HG03135 (cell line): ENCODE measurements around the gene INTS12.

Experiments used
- ATAC-seq: cut with Tn5 transposase; IDR thresholded peaks from one replicate; pipeline ENCODE4 v1.9.1; 2021; ENCODE audit warnings: mild to moderate bottlenecking, moderate library complexity; ENCODE audit not compliant: unreplicated experiment

Gene INTS12

DNA sequence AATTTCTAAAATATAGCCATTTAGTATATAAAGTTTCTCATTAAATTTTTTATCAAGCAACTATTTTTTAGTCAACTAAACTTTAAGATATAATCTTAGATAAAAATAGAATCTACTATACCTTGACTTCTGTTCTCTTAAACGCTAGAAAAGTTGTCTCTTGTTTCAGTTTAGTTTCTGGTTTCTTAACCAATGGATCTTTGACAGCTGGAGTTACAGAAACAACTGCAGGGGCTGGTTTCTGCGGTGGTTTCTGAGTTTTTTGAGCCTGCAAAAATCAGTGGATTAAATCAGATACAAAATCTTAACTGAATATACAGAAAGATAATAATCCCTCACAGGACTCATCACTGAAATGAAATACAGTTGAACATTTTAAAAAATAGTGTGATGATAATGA is 21.9 kb downstream of the INTS12 start:
- ATAC-seq, result no peak

DNA sequence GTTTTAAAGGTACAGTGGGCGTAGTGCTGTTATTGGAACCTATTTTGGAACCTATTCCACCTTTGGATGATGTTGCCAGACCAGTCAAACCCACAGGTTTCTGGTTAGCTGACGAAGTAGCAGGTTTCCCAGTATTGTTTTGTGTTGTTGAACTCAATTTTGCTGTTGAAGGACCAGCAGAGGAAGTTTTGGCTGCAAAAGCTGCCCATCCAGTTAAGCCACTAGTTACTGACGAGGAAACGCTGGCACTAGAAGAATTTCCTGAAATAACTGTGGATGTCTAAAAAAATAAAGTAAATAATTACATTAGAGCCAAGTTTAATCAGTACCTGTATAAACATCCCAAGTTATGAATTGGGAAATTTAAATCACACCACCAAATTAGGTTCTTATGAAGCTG is 25.5 kb downstream of the INTS12 start:
- ATAC-seq, result no peak

DNA sequence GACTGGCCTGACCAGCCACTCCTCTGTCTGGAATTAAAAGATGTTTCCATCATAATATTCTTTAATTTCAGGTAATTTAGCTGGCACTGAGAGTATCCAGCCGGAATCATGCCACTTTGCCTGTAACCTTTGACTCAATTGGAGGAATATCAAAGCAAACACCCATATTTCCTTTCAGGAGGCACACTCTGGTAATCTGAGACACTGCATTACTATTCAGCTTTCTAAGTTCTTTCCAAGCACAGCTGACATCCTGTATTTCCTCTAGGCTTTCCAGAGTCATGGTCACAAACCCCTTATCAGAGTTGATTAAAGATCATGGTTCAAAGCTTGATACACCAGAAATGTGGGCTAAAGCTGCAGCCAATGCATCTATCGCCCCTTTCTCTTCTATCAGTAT is 29.3 kb downstream of the INTS12 start:
- ATAC-seq, result no peak

DNA sequence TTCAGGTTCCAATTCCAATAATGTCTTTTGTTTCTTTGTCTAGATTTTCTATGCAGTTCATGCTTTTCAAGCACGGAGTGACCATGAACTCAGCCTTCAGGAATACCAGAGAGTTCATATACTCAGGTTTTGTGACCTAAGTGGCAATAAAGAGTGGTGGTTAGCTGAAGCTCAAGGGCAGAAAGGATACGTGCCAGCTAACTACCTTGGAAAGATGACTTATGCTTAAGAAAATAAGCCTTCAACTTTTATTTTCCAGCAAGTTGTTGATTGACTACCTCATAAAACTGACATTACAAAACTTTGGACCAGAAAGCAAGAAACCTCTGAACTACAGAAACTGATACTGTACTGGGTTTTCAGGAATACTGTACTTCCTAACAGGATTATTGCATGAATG is 30.8 kb downstream of the INTS12 start:
- no peak for ATAC-seq

DNA sequence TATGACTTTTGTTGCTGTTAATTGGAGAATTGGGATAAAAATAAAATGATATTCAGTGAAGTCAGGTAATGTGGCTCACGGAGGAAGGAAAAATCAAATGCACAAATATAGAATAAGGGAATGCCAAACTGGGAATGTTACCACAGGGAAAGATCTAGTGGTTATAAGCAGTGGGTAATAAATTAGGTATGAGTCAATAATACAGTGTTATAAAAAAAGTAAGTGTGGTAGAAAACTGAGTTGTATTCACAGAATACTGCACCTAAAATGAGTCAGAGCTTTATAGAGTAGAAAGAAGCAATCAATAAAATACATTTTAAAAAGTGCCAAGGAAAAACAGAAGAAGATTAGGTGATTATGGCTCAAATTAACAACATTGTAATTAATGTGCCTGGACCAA is 34.5 kb downstream of the INTS12 start:
- no peak for ATAC-seq

DNA sequence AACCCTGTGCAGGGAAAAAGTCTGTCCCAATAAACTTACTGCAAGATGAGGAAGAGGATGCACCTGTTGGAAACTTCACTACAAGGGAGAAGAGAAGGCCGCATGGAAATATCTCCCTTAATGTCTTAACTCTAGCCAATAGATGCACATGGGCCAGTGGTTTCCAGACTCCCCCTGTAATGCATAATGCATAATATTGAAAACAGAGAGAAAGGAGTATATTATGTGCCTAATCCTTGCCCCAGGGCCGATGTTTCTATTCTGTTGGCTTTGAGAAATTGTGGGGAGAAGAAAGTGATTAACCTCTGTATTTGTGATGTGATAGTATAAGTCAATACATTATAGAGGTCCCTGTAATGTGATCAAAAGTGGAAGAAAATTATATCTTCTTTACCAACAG is 37.2 kb downstream of the INTS12 start:
- no peak for ATAC-seq

DNA sequence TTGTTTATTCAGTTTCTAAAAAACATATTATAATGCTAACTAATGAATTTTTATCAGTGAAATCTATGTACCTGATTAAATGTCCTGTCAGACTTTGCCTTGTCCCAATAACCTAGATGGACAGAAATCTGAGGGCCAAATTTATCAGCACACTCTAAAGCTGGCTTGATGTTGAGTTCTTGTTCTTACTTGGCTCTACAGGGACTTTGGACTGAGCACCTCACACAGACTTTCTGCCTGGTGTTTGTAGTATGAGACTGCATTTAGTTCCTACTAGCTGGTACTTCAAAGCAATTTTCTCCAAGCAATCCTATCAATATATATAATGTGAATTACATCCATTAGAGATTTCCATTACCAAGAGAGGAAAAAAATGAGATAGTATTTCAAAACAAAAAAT is 37.8 kb downstream of the INTS12 start:
- ATAC-seq, result no peak

DNA sequence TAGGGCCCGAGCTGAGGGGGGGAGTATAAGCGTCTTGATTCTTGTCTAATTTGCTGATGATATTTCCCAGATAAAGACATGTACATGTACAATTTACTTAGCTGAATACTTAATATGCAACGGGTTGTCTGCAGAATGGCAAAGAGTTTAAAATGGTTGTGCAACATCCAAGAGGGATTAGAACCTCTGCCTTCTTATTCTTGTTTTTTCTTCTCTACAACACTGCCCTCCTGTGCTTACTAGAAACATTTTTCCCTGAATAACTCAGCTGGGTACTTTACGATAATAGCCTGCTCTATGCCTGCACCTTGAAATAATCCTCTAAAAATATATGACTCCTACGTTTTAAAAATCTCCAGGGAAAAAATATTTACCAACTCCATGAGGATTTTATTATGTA is 41.8 kb downstream of the INTS12 start:
- ATAC-seq, result no peak

DNA sequence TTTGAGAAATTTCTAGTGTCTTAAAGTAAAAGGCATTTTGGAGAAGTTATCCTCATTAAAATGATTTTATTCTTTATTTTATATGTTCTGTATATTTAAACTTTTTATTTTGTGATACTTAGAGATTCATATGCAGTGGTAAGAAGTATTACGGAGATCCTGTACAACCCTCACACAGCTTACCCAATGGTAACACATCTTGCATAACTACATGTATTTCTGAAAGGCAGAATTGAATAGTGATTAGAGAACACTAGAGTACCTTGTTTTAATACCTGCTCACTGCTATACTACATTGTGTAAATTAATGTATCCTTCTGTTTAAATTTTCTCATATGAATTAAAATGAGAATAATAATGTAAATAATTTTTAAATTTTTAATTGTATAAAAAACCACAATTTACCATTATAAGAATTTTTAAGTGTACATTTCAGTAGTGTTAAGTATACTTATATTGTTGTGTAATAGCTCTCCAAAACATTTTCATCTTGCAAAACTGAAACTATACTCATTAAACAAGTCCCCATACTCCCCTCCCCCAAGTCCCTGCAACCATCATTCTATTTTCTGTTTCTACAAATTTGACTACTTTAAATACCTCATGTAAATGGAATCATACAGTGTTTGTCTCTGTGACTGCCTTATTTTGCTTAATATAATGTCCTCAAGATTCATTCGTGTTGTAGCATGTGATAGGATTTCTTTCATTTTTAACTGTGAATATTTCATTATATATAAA is 45.4 kb downstream of the INTS12 start:
- ATAC-seq, result no peak

DNA sequence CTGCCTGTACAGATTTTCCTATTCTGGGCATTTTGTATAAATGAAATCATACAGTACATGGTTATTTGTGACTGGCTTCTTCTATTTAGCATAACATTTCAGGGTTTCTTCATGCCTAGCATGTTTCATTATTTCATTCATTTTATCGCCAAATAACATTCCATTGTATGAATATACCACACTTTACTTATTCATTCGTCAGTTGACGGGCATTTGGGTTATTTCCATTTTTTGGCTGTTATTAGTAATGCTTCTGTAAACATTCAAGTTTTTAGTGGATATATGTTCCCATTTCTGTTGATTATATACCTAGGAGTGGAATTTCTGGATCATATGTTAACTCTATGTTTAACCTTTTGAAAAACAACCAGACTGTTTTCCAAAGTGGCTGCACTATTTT is 47.5 kb downstream of the INTS12 start:
- no peak for ATAC-seq

DNA sequence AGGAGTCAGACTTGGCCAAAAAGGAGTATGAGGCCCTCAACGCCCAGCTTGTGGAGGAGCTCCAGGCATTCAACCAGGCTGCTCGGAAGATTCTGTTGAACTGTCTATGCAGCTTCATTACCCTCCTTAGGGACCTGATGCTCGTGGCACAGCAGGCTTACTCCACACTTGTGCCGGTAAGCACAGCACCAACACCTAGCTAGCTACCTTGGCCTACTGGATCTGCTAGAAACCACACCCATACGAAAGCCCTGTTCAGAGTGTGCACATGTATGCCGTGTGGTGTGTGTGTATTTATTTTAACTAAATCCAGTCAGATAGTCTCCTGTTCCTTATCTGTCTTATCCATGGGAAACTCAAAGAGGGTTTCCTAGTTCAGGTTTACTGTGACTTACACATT is 49.3 kb downstream of the INTS12 start:
- no peak for ATAC-seq

DNA sequence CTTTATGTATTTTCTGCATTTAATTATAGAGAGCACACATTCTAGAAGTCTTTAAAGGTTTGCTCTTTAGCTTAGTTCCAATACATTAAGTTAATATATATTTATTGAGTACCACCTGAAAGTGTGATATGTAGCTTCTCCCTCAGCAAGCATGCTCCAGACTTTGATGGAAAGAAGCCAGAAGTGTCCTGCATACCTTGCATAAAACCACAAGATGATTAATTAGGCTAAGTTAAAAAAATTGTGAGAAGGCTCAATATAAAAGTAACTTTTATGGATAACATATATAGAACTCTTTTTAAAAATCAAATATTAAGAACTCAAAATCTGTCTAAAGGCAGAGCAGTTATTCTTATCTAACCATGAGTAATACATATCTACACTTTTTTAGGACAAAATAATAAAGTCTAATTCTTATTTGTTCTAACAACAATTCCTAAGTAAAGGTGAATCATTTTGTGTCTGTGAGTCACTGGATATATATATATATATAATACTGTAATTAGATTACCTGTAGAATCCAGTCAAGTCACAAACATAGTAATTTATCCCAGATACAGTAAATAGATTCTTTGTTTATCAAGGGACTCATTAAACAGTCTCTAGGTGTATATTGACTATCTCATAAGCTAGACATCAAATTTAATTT is 51.2 kb downstream of the INTS12 start:
- no peak for ATAC-seq

DNA sequence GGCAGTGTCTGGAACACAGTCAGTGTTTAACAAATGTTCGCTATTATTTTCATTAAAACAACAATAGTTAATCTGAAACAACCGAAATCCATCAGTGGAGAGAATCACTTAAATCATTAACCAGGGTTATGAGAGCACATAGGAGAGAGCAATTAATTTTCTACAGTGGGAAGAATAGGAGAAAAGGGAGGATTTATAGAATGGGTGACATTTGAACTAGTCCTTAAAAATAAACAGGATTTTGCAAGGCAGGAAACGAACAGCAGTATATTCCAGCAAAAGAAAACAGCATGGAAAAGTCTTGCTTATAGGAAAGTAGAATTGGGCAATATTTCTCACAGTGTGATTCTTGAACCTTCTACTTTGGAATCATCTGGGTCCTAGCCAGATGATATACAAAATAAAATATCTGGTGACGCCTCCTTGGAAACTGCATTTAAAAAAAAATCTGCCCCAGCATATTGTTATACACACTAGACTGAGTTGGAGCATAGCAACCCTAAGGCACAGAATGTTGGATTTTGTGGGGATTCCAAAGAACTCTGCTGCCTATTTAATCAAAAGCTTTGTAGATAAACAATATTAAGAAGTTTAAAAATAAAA is 56.1 kb downstream of the INTS12 start:
- no peak for ATAC-seq

DNA sequence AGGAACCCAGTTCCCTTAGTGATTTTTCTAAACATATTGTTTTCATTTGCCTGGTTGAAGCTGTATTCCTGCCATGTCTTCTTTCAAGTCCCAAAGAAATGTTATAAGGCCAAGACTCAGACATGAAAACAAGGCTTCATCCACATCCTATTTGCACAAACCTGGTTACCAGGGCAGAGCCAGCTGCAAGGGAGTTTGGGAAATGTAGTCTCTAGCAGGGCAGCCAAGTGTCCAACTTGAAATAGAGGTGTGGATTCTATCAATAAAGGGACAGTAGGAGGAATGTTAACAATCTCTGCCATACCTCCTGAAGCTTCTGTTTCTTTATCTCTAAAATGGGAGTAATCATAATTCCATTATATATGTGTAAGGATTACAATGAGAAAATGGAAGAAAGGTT is 56.6 kb downstream of the INTS12 start:
- no peak for ATAC-seq

DNA sequence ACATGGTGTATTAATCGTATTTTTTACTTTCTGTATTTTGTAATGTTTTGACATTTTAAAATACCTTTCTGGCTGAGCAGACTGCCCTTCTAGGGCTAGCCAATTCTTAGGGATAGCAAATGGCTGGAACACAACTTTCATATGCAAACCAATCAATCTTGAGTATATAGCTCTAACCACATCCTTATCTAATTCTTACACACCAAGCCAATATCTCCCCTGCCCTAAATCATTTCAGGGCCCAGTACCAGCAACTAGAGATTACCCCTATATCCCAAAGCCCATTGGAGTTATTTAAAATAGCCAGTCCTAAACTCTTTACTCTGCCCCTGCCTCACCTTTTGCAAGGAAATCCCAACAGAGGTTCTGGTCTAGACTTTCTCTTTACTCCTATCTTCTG is 58.3 kb downstream of the INTS12 start:
- no peak for ATAC-seq

DNA sequence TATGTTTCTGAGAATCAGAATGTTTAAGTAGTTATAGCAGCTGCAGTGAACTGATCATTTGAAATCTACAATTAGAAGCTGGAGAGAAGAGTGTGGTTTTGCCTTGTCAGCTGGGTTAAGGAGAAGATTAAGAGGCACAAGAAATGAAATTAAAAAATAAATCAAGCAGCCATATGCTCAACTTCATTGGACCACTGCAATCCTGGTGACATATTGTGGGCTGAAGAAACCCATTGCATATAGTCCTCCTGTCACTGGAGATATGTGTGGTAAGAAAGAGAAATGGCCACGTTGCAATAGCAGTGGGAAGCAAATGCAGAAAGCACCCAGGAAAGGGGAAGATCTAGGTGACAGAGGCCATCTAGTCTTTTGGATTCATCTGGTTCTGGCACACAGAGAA is 63.0 kb downstream of the INTS12 start:
- ATAC-seq, result no peak

DNA sequence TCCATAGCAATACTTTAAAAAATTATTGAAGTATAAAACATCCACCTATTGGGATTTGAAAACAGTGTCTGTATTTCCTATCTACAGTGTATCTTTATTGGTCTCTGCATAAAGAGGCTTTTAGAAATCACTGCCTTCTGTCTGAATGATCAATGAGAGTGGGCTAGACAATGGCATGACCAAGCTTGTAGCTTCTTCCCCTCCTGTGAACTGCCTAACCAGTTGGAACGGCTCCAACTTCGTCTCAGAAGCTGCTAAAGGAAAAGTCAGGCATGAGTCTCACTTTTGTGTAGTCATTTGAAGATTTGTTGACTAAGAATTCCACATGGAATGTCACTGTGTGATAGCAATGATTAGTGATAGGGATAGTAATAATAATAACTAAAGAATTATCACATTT is 64.2 kb downstream of the INTS12 start:
- ATAC-seq, result no peak

DNA sequence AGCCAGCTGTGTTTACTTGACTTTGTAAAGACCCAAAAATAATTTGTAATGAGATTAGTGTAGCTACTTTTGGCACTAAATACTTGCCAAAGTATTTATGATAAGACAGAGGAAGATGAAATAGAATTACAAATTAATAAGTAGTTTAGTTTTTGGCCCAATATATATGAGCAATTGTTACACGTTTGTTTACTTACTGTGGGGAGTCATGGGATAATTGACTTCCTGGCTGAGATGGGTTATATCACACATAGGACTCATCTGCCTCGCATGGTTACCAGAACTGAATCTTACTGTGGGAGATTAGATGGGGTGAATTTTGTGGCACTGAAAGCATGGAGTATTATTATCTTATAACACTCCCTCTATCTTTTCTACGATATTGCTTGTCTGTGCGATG is 66.6 kb downstream of the INTS12 start:
- no peak for ATAC-seq

DNA sequence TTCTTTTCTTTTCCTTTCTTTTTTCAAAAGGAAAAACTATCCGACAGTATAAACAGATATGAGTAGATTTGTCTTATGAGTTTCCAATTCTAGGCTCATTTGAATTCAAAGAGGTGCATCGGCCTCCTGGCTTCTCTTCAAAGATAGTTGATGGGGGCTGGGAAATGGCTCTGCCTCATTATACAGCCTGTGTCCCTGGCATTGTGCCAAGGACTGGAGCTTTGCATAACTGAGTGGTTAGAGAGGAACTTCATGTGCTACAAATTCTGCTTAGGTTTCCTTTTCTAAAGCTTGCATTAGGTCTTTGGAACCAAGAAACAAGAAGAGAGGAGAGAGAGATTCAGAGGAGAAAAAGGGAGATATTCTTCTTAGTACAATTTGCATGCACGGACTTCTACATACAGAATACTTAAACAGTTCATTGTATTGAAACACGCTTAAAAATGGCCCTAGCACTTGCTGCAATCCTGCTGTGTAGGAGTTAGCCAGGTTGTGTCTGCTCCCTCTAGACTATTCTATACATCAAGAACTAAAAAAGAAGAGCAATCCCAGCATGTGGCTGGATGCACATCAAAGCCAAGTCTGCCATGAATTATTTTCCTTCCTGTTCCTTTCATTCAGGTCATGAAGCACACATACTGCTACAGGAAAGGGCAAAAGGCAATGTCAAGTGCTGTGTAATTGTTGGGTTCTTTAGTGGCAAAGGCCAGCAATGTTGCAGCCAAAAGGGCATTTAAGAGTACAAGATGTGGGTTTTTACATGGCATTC is 70.9 kb downstream of the INTS12 start:
- peak; percentile 84 for ATAC-seq

DNA sequence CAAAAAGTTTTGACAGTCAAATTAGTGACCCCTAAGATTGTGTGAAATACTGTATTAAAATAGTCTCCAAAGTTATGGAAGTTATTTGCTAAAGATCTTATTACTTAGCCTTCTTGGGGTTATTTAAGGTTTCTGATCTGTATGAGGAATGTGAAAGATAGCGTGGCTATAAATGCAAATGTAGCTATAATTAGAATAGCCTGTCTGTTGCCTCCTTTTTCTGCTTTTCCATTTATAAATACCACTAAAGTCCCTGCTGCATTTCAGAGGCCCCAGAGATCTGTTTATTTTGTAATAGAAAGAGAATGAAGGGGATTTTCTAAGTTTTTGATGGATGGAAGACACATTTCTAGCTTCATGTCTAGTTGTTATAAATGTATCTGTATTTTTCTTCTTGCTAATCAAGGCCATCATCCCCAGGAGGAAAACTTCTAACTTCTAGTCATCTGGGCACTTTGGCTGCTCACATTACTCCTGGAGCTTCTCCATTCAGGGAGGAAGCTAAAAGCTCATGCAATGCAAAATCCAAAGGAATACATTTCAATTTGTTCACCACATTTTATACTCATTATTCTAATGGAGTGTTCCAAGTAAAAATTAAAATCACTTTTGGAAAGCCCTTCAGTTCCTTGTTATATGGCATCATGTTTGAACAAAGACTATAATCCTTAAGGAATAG is 73.9 kb downstream of the INTS12 start:
- no peak for ATAC-seq

DNA sequence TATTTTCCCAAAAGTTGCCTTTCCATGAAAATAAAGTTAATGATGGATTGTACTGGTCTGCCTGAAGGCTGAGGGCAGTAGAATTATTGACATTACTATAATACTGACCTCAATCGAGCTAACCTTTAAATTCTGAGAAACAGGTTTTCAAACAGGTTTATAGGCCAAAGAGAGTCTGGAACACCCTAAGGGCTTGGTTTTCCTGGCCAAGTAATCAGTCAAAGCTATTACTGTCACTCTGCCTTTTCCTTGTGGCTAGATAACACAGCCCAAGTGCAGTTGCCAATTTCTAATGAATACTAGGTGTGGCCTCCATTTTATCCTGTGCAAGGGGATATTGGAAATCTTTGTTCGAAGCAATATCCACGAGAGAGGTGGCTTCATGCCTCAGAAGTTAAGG is 75.2 kb downstream of the INTS12 start:
- no peak for ATAC-seq
